ENCODE measurements around the gene DGKI. TPM values are rescaled to one million over a fixed set of nuclear protein-coding genes. Genes with fewer than 3 reads are reported as not detected.

DGKI gene
- total RNA-seq, 4 donors from 2014 or later, result 0.44 to 1.1 (median 1.0) TPM; not detected in 1

- peak overlapping the region; percentile 52 to 79 (median 56) for H3K27ac ChIP-seq
- intact Hi-C loops (cut with DNase I), result no loop called here
- no peaks in the 10 kb centered on the region for H3K27me3 ChIP-seq
- TF ChIP-seq POLR2A (IDR thresholded peaks at IDR 0.05) (no peak), CTCF (IDR thresholded peaks at IDR 0.05) (no peak)
- H3K36me3 ChIP-seq, result peaks cover 5 to 87% (median 14%) of the 10 kb centered on the region in 3 donors
- no peak overlapping the region for H3K4me3 ChIP-seq
- peaks cover 16 to 70% (median 60%) of the 10 kb centered on the region in 3 donors for H3K4me1 ChIP-seq
- DNase-seq, result no peak
- peaks cover 0 to 7% (median 4%) of the 10 kb centered on the region in 3 donors for H3K9me3 ChIP-seq
These were observed 36.0 kb upstream of the DGKI start for GRCh38 chr7:137882806-137883205.

GRCh38 chr7:137882261-137882668 is 35.5 kb upstream of the DGKI start:
- Histone ChIP-seq H3K4me1 (peaks cover 16 to 73% (median 63%) of the 10 kb centered on the region in 3 donors), H3K36me3 (peaks cover 5 to 86% (median 14%) of the 10 kb centered on the region in 3 donors), H3K27ac (peak overlapping the region; percentile 52 to 79 (median 56)), H3K27me3 (no peaks in the 10 kb centered on the region), H3K4me3 (no peak overlapping the region), H3K9me3 (peaks cover 0 to 7% (median 4%) of the 10 kb centered on the region in 3 donors)
- TF ChIP-seq POLR2A (IDR thresholded peaks at IDR 0.05) (no peak), CTCF (IDR thresholded peaks at IDR 0.05) (no peak)
- no peak for DNase-seq
- WGBS, 2 donors, result 31% methylated on average over 4 of the region's 5 CpGs; no CpG with 5 or more reads in 1 of the 2 donors
- intact Hi-C loops (cut with DNase I), result no loop called here

GRCh38 chr7:137881607-137882260 is 35.0 kb upstream of the DGKI start:
- intact Hi-C loops (cut with DNase I), result no loop called here
- H3K27me3 ChIP-seq, result no peaks in the 10 kb centered on the region
- no peak for DNase-seq
- H3K36me3 ChIP-seq, result peaks cover 5 to 84% (median 14%) of the 10 kb centered on the region in 3 donors
- TF ChIP-seq POLR2A (IDR thresholded peaks at IDR 0.05) (no peak), CTCF (IDR thresholded peaks at IDR 0.05) (no peak)
- 80 to 84% methylated on average over 5 to 7 of the region's 8 CpGs for WGBS, 2 donors
- H3K4me1 ChIP-seq, result peaks cover 16 to 73% (median 63%) of the 10 kb centered on the region in 3 donors
- peak overlapping the region; percentile 52 to 79 (median 56) for H3K27ac ChIP-seq
- H3K9me3 ChIP-seq, result peaks cover 0 to 7% (median 4%) of the 10 kb centered on the region in 3 donors
- no peak overlapping the region for H3K4me3 ChIP-seq

GRCh38 chr7:137880432-137880831 is 33.7 kb upstream of the DGKI start:
- Histone ChIP-seq H3K27me3 (no peaks in the 10 kb centered on the region), H3K4me3 (no peak overlapping the region), H3K27ac (peak overlapping the region; percentile 73 to 87 (median 82)), H3K36me3 (peaks cover 5 to 87% (median 13%) of the 10 kb centered on the region in 3 donors), H3K4me1 (peaks cover 16 to 61% (median 58%) of the 10 kb centered on the region in 3 donors), H3K9me3 (peaks cover 0 to 7% (median 4%) of the 10 kb centered on the region in 3 donors)
- WGBS, 2 donors, result 38 to 39% methylated on average over 5 of the region's 5 CpGs
- TF ChIP-seq POLR2A (IDR thresholded peaks at IDR 0.05) (no peak), CTCF (IDR thresholded peaks at IDR 0.05) (no peak)
- intact Hi-C loops (cut with DNase I), result no loop called here
- DNase-seq, result no peak

DNA sequence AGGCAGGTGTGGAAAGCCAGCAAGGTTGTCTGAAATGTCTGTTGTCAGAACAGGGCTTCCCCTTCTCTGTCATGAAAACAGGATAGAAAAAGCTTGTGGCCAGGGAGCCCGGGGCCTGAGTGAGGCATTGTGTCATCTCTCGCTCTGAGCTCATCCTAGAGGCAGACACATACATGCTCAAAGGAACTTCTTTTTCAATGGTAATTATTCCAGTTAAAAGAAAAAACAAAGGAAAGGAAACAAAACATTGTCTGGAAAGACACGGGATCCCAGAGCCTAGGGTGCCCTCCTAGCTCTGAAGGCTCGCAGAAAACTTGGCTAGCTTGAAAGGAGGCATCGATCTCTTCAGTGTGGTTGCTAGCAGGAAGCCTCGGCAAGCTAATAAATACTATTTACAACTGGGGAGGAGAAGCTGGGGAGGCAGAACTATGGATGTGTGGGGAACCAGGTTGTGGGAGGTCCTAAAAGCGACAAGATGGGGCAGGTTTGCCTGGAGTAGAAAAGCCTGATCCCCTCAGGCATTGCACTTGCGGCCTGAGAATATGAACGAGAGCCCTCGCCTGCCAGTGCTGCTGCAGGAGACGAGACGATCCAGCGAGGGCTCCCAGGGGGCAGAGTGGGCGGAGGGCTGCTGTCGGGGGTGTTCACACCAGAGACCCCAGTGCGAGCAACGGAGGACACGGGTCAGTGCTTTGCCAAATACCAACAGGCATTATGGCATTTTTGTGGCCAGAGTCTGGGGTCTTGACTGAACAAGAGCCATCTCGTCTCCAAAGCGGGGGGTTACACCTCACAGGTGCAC is 32.8 kb upstream of the DGKI start:
- Histone ChIP-seq H3K9me3 (peaks cover 0 to 7% (median 4%) of the 10 kb centered on the region in 3 donors), H3K36me3 (peaks cover 5 to 78% (median 5%) of the 10 kb centered on the region in 3 donors), H3K27ac (peak overlapping the region; percentile 73 to 87 (median 82)), H3K4me1 (peaks cover 16 to 56% (median 55%) of the 10 kb centered on the region in 3 donors), H3K27me3 (no peaks in the 10 kb centered on the region), H3K4me3 (no peak overlapping the region)
- DNase-seq, result no peak
- 31 to 47% methylated on average over 16 to 20 of the region's 20 CpGs for WGBS, 2 donors
- no peak for TF ChIP-seq POLR2A (IDR thresholded peaks at IDR 0.05)
- no peak for TF ChIP-seq CTCF (IDR thresholded peaks at IDR 0.05)
- intact Hi-C loops (cut with DNase I), result no loop called here
